PFSK-1 (cell line): ENCODE data around the gene LRBA.

Source experiments
- FOXP2 ChIP-seq: optimal IDR thresholded peaks from 2 replicates; pipeline ENCODE3; 2011; ENCODE audit warnings: borderline replicate concordance, control low read depth, inconsistent platforms; ENCODE audit not compliant: insufficient read depth; ENCODE audit errors: extremely low read length, extremely low read depth
- POLR2AphosphoS5 ChIP-seq: IDR thresholded peaks from 2 replicates; pipeline ENCODE4 v1.6.1; 2012; ENCODE audit warnings: low read depth, mild to moderate bottlenecking, control low read depth, low read length, moderate library complexity
- REST ChIP-seq, 2 experiments: IDR thresholded peaks; 2 replicates each; pipeline versions ENCODE4 v1.6.1 to v1.8.0; 2011 to 2012; ENCODE audit warnings: low read depth in 2 of 2, low read length in 2 of 2, control low read depth in 1 of 2, inconsistent platforms in 1 of 2, mild to moderate bottlenecking in 1 of 2, moderate library complexity in 1 of 2; ENCODE audit not compliant: insufficient read depth in 1 of 2
- SIN3A ChIP-seq: IDR thresholded peaks from 2 replicates; pipeline ENCODE4 v1.6.1; 2012; ENCODE audit warnings: mild to moderate bottlenecking, low read length, moderate library complexity, borderline replicate concordance; ENCODE audit not compliant: insufficient read depth
- TAF1 ChIP-seq: IDR thresholded peaks from 2 replicates; pipeline ENCODE4 v1.6.1; 2012; ENCODE audit warnings: low read length, control low read depth, borderline replicate concordance; ENCODE audit not compliant: insufficient read depth

- TF ChIP-seq FOXP2 (no peak), TAF1 (no peak), SIN3A (no peak), POLR2AphosphoS5 (no peak), REST (IDR thresholded peaks at IDR 0.05; ENCODE audit: insufficient read depth in 1 of 2, low read depth in 2 of 2, low read length in 2 of 2) (no peak)
Measured at GRCh38 chr4:150817017-150817416, 198.1 kb downstream of the LRBA start.
